ENCODE data around the gene DCLRE1A.
"Not testable (repeated sequence)": the region's sequence is repeated elsewhere in the genome, so short reads cannot be mapped to it uniquely, and the experiment has no call there.

The DCLRE1A gene

GRCh38 chr10:113857210-113857609 lies 3.3 kb upstream of the DCLRE1A start:
- no peak for DNase-seq

GRCh38 chr10:113856563-113856962 lies 2.7 kb upstream of the DCLRE1A start:
- DNase-seq, result no peak

DNA sequence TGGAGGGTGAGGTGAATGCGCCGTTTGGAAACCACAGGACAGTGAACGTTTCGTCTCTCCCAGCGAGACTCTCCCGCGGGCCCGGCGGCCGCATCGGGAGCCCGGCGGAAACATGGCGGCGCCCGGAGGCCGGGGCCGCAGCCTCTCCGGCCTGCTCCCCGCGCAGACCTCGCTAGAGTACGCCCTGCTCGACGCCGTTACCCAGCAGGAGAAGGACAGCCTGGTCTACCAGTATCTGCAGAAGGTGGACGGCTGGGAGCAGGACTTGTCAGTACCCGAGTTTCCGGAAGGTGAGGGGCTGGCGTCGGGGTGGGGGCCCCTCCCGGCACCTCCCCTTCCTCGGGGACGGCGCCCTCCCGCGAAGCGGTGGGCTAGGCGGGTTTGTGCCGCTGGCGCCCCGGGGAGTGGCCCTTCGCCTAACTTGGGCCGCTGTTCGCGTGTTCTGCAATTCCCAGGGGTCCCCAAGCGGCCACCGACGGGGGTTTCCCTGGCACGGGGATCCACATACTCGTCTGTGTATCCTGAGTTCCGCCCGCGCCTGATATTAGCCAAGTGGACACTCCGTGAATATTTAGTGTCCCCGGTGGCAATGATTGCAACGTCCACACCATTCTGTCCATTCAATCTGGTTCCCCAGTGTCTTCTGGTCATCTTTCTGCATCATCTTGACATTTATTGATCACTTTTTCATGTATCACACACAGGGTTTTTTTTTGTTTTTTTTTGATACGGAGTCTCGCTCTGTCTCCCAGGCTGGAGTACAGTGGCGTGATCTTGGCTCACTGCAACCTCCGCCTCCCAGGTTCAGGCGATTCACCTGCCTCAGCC lies 1.1 kb upstream of the DCLRE1A start:
- DNase-seq, result peak in 4 of 5 donors; percentile 15 to 29 (median 23)

GRCh38 chr10:113853578-113854012 lies 287 bp downstream of the DCLRE1A start:
- DNase-seq, result no peak

DNA sequence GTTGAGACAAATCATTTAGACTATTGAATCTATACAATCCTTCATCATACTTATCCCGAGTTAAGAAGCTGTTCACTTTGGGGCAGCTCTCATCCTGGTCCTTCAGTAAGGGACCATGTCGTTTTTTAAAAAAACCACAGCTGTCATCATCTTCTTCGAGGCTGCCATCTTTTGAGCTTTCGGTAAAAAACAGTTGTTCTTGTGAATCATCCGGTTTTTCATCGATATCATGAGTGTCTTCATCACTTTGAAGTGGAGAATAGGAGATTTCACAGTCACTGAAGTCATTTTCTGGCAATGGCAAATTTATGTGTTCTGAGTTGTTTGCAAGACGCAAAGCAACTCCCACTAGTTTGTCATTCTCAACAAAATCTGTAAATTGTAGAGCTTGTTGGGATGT lies 3.9 kb downstream of the DCLRE1A start:
- peak in 1 of 5 donors; percentile 49 for DNase-seq

GRCh38 chr10:113849140-113849803 lies 4.6 kb downstream of the DCLRE1A start:
- DNase-seq, result no peak

GRCh38 chr10:113846036-113846435 lies 7.8 kb downstream of the DCLRE1A start:
- no peak for DNase-seq

GRCh38 chr10:113843972-113844485 lies 9.9 kb downstream of the DCLRE1A start:
- no peak for DNase-seq

- no peak for DNase-seq
Measured at GRCh38 chr10:113842171-113842570, 11.7 kb downstream of the DCLRE1A start.

DNA sequence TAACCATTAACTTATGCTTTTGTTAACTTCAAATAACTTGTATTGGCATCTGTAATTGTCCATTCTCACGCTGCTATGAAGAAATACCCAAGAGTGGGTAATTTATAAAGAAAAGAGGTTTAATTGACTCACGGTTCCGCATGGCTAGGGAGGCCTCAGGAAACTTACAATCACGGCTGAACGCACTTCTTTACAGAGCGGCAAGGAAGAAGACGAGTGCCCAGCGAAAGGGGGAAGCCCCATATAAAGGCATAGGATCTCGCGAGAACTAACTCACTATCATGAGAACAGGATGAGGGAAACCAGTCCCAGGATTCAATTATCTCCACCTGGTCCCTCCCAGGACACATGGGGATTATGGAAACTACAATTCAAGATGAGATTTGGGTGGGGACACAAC lies 25.3 kb downstream of the DCLRE1A start:
- DNase-seq, result not testable (repeated sequence)

DNA sequence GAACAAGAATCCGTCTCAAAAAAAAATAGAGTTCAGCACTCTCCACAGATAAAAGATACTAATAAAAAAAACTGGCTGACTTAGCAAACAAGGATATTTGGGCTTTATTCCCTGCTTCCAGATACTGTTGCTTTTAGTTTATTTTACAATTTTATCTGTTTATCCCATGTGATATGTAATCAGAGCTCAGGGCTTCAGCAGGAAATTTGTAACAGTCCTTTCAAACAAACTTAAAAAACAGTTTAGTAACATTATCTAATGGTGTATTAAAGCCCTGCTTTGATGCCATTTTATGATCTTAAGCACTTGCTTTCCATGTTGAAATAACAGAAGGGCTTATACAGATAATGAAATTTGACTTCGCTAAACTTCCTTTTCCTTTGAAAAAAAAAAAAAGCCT lies 28.1 kb downstream of the DCLRE1A start:
- no peak for DNase-seq

GRCh38 chr10:113823389-113823788 lies 30.5 kb downstream of the DCLRE1A start:
- DNase-seq, result no peak

- DNase-seq, result no peak
Measured at GRCh38 chr10:113822174-113822573, 31.7 kb downstream of the DCLRE1A start.

DNA sequence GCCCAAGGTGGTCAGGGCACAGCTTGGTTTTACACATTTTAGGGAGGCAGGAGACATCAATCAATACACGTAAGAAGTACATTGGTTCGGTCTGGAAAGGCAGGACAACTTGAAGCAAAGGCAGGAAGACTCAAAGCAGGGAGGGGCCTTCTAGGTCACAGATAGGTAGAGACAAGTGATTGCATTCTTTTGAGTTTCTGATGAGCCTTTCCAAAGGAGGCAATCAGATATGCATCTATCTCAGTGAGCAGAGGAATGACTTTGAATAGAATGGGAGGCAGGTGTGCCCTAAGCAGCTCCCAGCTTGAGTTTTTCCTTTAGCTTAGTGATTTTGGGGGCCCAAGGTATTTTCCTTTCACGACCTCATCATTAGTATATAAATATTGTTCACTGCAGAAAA lies 32.6 kb downstream of the DCLRE1A start:
- not testable (repeated sequence) for DNase-seq

DNA sequence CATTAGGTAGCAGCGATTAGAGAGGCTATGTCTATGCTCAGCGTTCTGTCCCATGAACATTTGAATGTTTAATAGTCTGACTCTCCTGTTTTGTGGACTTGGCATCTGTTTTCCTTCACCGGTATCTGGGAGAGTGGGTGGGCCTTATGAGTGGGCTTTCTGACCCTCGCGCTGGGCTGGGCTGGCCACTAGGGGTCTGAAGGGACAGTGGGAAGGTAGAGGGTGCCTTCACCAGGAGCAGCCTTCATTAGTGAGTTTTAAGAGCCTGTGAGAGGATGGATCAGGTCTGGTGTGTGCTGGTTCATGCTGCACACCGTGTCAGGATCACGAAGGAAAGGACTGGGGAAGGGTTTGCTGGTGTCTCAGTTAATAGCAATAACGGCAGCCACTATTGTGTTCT lies 33.4 kb downstream of the DCLRE1A start:
- DNase-seq, result no peak

- DNase-seq, result no peak
Measured at GRCh38 chr10:113819989-113820388, 33.9 kb downstream of the DCLRE1A start.

DNA sequence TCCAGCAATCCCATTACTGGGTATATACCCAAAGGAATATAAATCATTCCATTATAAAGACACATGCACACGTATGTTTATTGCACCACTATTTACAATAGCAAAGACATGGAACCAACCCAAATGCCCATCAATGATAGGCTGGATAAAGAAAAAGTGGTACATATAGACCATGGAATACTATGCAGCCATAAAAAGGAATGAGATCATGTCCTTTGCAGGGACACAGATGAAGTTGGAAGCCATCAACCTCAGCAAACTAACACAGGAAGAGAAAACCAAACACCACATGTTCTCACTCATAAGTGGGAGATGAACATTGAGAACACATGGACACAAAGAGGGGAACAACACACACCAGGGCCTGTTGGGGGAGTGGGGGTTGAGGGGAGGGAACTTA lies 39.2 kb downstream of the DCLRE1A start:
- DNase-seq, result not testable (repeated sequence)

DNA sequence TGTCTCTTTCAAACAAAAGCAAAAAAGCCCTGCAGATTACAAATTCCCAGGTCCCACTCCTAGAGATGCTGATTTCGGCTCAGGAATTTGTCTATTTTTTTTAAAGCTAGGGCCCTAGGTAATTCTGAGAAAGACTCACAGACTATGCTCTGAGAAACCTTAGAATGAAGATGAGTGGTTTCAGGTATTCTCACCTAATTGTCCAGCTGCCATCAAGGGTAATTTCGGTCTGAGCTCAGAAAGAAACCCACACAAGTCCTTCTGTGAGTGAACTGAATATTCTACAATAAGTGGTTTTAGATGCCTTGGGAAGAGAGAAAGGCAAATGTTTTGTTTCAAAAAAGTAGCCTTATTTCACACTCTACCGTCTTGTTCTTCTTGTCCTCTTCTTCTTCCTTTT lies 45.7 kb downstream of the DCLRE1A start:
- DNase-seq, result no peak

DNA sequence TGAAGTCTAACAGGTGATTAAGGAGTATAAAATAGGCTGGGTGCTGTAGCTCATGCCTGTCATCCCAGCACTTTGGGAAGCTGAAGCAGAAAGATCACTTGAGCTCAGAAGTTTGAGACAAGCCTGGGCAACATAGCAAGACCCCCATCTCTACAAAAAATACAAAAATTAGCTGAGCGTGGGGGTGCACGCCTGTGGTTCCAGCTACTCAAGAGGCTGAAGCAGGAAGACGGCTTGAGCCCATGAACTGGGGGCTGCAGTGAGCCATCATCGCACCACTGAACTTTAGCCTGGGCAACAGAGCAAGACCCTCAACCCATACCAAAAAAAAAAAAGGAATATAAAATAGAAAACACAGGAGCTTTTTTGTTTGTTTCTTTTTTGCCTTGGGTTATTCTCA lies 47.4 kb downstream of the DCLRE1A start:
- DNase-seq, result no peak

- no peak for DNase-seq
Measured at GRCh38 chr10:113802997-113803396, 50.9 kb downstream of the DCLRE1A start.

GRCh38 chr10:113801569-113801968 lies 52.3 kb downstream of the DCLRE1A start:
- no peak for DNase-seq

DNA sequence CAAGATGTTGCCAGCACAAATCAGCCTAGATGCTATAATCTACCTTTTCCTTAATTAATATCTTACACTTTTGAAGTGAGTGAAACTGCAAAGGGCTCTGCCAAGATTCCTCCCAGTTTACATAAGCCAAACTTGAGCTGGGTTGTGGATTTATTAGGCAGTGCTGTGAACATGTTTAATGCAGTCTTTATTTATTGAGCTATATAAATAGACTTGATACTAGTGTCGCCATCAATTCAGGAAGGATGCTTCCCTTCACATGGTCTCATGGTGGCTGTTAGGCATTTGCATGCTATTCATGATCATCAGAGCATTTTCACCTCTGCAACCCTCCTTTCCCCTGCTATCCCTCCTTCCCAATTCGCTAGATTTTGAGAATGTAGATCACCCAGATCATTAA lies 62.2 kb downstream of the DCLRE1A start:
- DNase-seq, result no peak

DNA sequence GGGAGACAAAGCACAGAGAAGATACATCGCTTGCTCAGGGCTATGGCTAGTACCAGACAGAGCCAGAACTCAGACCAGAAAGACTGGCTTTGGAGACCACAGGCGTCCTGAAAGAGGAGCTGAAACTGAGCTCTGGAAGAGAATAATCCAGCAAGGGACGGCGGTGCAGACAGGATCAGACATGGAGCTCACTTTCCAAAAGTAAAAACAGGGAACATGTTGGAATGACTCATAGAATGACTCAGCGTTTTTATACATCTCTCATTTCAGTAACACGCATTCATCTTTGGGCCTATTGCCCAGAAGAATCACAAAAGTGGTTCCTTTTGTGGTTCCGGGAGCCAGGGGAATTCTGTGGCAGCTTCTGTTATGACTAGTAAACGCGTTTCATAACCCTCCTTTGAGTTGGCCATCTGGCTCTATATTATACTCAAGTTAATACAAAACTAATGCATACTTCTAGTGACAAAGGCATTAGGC lies 65.2 kb downstream of the DCLRE1A start:
- no peak for DNase-seq
